Naive thymus-derived CD8-positive, alpha-beta T cell (primary cell): ENCODE results near the gene TBP. TPM values are rescaled to one million over a fixed set of nuclear protein-coding genes. Genes with fewer than 3 reads are reported as not detected.
"Not testable (repeated sequence)": the region's sequence is repeated elsewhere in the genome, so short reads cannot be mapped to it uniquely, and the experiment has no call there.

Experiments
- ATAC-seq, 2 donors: fragments of 150-1000 bp; cut with Tn5 transposase in 1 of 2; sonication (Bioruptor Pico), chemical (Tn5 transposase) in 1 of 2; 1 replicate in 1 of 2; 2 replicates in 1 of 2; pipeline ENCODE4 v1.10.0; 2021; ENCODE audit warnings: mild to moderate bottlenecking in 2 of 2, moderate library complexity in 2 of 2
- POLR2A ChIA-PET: fragments of 350-600 bp; sonication (Branson Sonifier 250); formaldehyde crosslinking; loops from one replicate; lab custom pipeline; 2021; ENCODE audit warnings: antibody characterized with exemption; lab: Charles Lee
- DNase-seq, 10 donors: peaks; one replicate each; pipeline versions ENCODE4 v3.0.0 to v3.0.0-alpha.2; 2020 to 2022
- H3K27ac Mint-ChIP-seq, 10 donors: one replicate each; pipeline ENCODE4 v1.8.0; 2020 to 2022; ENCODE audit warnings: mild to moderate bottlenecking in 10 of 10, mixed read lengths in 10 of 10, moderate library complexity in 4 of 10, inconsistent platforms in 1 of 10
- H3K27me3 Mint-ChIP-seq, 5 donors: one replicate each; pipeline ENCODE4 v1.8.0; 2021 to 2022; ENCODE audit warnings: mixed read lengths in 5 of 5
- H3K36me3 Mint-ChIP-seq, 3 donors: one replicate each; pipeline ENCODE4 v1.8.0; 2020 to 2022; ENCODE audit warnings: mixed read lengths in 3 of 3, mild to moderate bottlenecking in 2 of 3, inconsistent platforms in 1 of 3
- H3K4me1 Mint-ChIP-seq, 4 donors: one replicate each; pipeline ENCODE4 v1.8.0; 2021 to 2022; ENCODE audit warnings: mixed read lengths in 4 of 4
- H3K4me3 Mint-ChIP-seq, 10 donors: one replicate each; pipeline ENCODE4 v1.8.0; 2020 to 2022; ENCODE audit warnings: mild to moderate bottlenecking in 10 of 10, mixed read lengths in 10 of 10, moderate library complexity in 6 of 10, inconsistent platforms in 1 of 10
- H3K9me3 Mint-ChIP-seq, 9 donors: one replicate each; pipeline ENCODE4 v1.8.0; 2020 to 2022; ENCODE audit warnings: mixed read lengths in 9 of 9, mild to moderate bottlenecking in 3 of 9, inconsistent platforms in 1 of 9, moderate library complexity in 1 of 9
- polyA plus RNA-seq, 3 donors: library from polyadenylated mRNA; unstranded; fragments of 300-500 nt; fragmentation: Illumina TruSeq; gene quantifications; one replicate each; pipeline ENCODE4 v1.2.3, GENCODE V29; 2021
- total RNA-seq, 8 experiments: library from RNA in 2 of 8; stranded (reverse) in 2 of 8; gene quantifications; one replicate each; pipeline ENCODE4 v1.2.3 and lab custom pipeline; 2021 to 2026

TBP gene
- total and polyA plus RNA-seq, 5 experiments from 2014 or later, result 13.8 to 34.5 (median 25.6) TPM

DNA sequence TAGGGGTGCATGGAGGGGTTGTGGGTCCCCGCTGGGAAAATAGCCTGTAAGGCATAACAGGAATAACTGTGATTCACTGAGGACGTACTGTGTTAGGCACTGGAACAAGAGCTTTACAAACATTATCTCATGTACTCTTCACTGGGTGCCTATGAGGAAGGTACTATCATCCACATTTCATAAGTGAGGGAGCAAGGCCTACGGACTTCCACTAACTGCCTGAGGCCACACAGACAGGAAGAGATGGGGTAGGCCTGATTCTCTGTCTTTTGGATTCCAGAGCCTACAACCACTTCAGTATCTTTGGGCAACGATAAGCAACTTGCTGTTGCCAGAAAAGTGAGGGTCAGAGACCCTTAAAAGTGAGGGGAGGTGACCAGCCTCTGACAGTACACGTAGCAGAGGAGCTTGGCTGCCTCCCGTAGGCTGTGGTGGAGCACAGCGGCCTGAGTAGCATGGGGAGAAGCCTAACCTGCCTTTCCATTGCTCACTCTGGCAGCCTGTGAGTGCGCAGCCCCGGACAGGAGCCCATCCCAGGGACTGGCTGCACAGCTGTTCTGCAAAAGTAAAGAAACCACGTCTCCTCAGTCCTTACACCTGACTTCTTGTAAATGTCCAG lies 31.5 kb upstream of the TBP start:
- Mint-ChIP-seq H3K4me3 (no peak overlapping the region), H3K9me3 (no peaks in the 10 kb centered on the region), H3K27ac (no peak overlapping the region), H3K27me3 (peaks cover 8 to 18% (median 15%) of the 10 kb centered on the region in 5 donors), H3K36me3 (no peaks in the 10 kb centered on the region), H3K4me1 (peaks cover 0 to 6% (median 2%) of the 10 kb centered on the region in 4 donors)
- POLR2A ChIA-PET, result no interaction called here
- ATAC-seq (no peak), DNase-seq (no peak)

DNA sequence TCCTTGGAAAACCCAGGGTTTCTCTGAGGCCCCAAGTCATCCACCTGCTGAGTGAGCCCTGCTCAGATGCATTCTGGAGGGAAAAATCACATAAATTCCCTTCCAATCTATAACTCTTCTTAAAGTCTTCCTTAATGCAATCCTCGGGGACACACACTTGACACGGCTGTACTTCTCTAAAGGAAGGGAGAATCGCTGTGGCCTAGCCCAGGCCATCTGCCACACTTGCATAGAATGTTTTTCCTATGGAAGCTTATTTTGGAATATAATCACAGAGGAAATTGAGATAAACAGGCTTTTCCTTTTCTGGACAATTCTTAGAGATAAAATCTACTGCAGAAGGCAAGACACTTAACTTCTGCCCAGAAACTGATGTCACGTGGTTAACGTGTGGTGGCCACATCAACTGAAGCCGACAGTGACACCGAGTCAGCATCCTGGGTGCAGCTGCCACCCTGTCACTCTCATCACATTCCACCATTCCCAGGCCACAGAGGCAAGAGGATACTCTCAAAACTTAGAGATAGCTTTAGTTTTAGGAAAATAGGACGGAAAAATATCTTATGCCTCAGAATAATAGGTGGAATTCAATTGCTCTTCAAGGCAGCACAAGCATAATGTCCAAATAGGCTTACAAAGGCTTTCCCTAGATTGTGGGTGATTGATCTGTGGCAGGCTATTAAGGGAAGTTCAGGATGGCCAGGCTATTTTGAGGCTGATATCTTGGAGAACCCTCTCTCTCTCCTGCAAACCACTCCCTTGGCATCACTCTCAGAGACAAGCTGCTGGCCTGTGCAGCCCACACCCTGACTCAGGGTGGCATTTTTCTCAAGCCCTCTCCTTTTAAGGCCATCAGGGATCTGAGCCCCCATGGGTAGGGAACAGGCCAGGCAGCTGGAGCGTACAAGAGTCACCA lies 30.7 kb upstream of the TBP start:
- ATAC-seq, result no peak
- Mint-ChIP-seq H3K27me3 (peaks cover 6 to 18% (median 9%) of the 10 kb centered on the region in 5 donors), H3K9me3 (no peaks in the 10 kb centered on the region), H3K36me3 (no peaks in the 10 kb centered on the region), H3K4me3 (no peak overlapping the region), H3K27ac (no peak overlapping the region), H3K4me1 (peaks cover 0 to 6% (median 2%) of the 10 kb centered on the region in 4 donors)
- POLR2A ChIA-PET, result interaction anchor here (0.6 kb wide), 1 partner anchor 404 kb away, joined by 4 read pairs; no protein-coding TSS in a partner anchor
- DNase-seq, result no peak

DNA sequence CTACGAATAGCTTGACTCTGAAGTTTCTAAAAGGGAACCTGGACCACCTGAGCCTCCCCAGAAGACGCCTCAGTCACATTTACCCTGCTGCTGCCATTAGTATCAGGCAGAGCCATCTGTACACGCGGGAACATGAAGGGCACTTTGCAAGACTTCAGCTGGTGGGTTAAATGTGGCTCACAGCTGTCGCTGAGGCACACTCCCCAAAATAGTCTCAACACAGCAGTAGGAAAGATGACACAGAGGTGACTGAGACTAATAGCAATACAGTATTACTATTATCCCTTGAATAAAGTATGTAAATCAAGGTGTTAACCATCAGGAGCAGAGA lies 30.0 kb upstream of the TBP start:
- Mint-ChIP-seq H3K4me1 (peaks cover 0 to 6% (median 2%) of the 10 kb centered on the region in 4 donors), H3K9me3 (no peaks in the 10 kb centered on the region), H3K27ac (no peak overlapping the region), H3K36me3 (no peaks in the 10 kb centered on the region), H3K27me3 (peaks cover 3 to 18% (median 8%) of the 10 kb centered on the region in 5 donors), H3K4me3 (no peak overlapping the region)
- POLR2A ChIA-PET, result no interaction called here
- DNase-seq (no peak), ATAC-seq (no peak)

DNA sequence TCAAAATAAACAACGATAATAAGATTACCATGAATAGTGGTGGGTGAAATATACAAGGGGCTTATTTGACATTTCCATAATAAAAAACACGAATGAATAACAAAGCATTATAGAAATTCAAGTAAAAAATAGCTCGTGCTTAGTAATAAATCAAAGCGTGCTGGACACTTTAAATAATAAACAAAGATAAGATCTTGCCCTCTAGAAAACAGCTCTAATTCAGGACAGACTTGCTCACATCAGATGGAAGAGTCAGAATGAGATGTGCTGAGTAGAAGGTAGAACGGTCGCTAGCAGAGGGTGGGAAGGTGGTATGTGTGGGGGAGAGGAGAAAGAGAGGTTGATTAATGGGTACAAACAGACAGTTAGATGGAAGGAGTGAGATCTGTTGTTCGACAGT lies 28.4 kb upstream of the TBP start:
- no peak overlapping the region for H3K4me3 Mint-ChIP-seq
- no peaks in the 10 kb centered on the region for H3K9me3 Mint-ChIP-seq
- DNase-seq (no peak), ATAC-seq (no peak)
- POLR2A ChIA-PET, result interaction anchor here (0.6 kb wide), 1 partner anchor 15 kb away, joined by 5 read pairs; no protein-coding TSS in a partner anchor
- no peak overlapping the region for H3K27ac Mint-ChIP-seq
- H3K36me3 Mint-ChIP-seq, result no peaks in the 10 kb centered on the region
- H3K4me1 Mint-ChIP-seq, result peaks cover 0 to 9% (median 4%) of the 10 kb centered on the region in 4 donors
- peaks cover 0 to 5% (median 0%) of the 10 kb centered on the region in 5 donors for H3K27me3 Mint-ChIP-seq

DNA sequence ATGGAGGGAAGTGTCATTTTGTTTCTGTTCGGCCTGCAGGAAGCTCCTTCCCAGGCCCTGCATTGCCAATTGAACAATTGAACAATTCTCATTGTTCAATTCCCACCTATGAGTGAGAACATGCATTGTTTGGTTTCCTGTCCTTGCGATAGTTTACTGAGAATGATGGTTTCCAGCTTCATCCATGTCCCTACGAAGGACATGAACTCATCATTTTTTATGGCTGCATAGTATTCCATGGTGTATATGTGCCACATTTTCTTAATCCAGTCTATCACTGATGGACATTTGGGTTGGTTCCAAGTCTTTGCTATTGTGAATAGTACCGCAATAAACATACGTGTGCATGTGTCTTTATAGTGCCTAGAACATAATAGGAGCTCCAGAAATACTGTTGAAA lies 26.2 kb upstream of the TBP start:
- DNase-seq, ATAC-seq, H3K4me1 Mint-ChIP-seq, H3K36me3 Mint-ChIP-seq, H3K27ac Mint-ChIP-seq, H3K4me3 Mint-ChIP-seq, POLR2A ChIA-PET, H3K27me3 Mint-ChIP-seq, H3K9me3 Mint-ChIP-seq: not testable (repeated sequence)

DNA sequence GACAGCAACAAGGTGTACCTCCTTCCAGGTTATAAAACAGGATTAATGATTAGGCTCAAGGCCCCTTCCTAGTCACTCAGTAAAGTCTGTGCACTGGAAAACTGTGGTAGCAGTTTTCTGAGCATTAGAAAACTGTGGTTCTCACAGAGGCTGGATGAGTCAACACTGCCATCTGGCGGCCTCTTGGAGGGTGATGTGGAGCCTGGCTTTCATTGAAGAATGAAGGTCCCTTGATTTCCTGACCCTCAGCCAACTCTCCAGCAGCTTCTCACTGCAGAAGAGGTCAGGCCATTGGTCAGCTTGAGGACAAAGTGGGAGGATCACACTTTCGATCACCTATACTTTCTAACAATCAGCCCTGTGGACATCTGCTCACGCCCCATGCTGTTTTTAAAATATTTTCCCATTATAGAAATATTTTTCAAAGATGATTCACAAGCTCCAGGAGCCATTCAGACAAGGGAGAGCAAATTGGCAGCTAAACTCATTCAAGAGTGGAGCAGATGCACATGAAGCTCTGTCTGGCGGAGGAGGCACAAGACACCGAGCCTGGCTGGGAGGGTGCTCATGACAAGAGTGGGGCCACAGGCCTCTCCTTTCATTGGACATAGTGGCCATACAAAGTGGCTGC lies 24.2 kb upstream of the TBP start:
- ATAC-seq (peak; percentile 54 to 76), DNase-seq (peak; percentile 36 to 80 (median 56))
- H3K27me3 Mint-ChIP-seq, result no peaks in the 10 kb centered on the region
- peaks cover 0 to 25% (median 2%) of the 10 kb centered on the region in 3 donors for H3K36me3 Mint-ChIP-seq
- no peaks in the 10 kb centered on the region for H3K9me3 Mint-ChIP-seq
- peaks cover 0 to 4% (median 2%) of the 10 kb centered on the region in 4 donors for H3K4me1 Mint-ChIP-seq
- H3K4me3 Mint-ChIP-seq, result no peak overlapping the region
- peak overlapping the region in 3 of 10 donors; percentile 22 to 77 (median 47) for H3K27ac Mint-ChIP-seq
- POLR2A ChIA-PET, result interaction anchor here (0.6 kb wide), 1 partner anchor 11 kb away, joined by 4 read pairs; no protein-coding TSS in a partner anchor

DNA sequence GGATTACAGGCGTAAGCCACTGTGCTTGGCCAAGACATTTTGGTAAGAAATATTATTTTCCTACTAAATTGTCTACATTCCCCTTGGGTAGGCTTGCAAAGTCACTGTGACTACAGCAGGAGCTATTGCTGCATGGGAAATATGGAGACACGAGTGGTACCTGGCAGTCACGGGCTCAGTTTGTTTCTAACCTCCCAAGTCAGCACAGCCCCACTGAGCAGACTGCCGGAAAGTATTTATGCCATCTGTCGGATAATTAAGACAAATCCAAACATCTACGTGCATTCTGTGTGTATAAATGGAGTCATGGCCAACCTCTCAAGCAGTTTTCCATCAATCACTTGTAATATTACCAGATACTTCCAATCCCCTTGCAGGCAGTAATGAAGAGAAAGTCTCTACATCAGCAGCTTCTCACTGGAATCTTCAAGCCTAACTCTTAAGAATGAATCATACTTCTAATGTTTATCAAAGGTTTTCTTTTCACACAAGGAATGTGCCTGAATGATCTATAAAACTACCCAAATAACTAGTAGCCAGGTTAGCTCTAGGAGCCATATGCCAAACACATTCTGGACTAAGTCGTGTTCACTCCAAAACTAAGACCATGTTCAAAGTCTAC lies 21.2 kb upstream of the TBP start:
- DNase-seq, result no peak
- peaks cover 5 to 54% (median 11%) of the 10 kb centered on the region in 3 donors for H3K36me3 Mint-ChIP-seq
- H3K27ac Mint-ChIP-seq, result peak overlapping the region in 3 of 10 donors; percentile 1 to 41 (median 40)
- no peaks in the 10 kb centered on the region for H3K27me3 Mint-ChIP-seq
- no peak for ATAC-seq
- POLR2A ChIA-PET, result no interaction called here
- peaks cover 0 to 7% (median 4%) of the 10 kb centered on the region in 4 donors for H3K4me1 Mint-ChIP-seq
- H3K4me3 Mint-ChIP-seq, result no peak overlapping the region
- no peaks in the 10 kb centered on the region for H3K9me3 Mint-ChIP-seq

DNA sequence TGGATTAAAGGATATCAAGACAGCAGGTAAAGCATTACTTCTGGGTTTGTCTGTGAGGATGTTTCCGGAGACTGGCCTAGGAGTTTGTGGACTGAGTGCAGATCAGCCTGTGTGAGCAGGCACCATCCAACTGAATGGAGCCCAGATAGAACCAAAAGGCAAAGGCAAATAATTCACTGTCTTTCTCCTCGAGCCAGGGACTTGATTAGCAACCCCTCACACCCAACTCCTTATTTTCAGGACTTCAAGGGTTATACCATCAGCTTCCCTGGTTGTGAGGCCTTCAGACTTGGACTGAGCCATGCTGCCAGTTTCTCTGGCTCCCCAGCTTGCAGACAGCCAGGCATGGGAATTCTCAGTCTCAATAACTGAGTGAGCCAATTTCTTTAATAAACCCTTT lies 20.4 kb upstream of the TBP start:
- Mint-ChIP-seq H3K4me1 (peaks cover 0 to 7% (median 4%) of the 10 kb centered on the region in 4 donors), H3K27me3 (no peaks in the 10 kb centered on the region), H3K4me3 (no peak overlapping the region), H3K9me3 (no peaks in the 10 kb centered on the region), H3K27ac (peak overlapping the region in 1 of 10 donors; percentile 25), H3K36me3 (peaks cover 5 to 62% (median 11%) of the 10 kb centered on the region in 3 donors)
- DNase-seq, result no peak
- POLR2A ChIA-PET, result no interaction called here
- no peak for ATAC-seq

DNA sequence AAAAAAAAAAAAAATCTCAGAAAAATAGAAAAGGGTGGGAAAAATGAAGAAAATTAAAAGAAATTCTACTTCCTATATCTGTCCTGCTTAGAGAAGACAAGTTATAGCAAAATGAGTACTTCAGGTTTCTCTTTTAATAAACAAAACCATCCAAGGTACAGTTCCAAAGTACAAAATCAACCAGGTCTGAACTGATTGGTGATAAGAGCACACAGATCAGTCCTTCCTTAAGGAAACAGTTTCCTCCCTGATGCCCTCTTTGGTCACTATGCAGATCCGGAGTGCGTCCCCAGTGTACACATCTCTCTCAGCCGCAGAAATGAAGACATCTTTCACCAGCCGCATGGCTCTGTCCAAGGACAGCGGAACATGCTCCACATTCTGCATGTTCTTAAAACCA lies 19.2 kb upstream of the TBP start:
- POLR2A ChIA-PET, result interaction anchor here (0.7 kb wide), 1 partner anchor 49 kb away, joined by 3 read pairs; the partner anchor contains the start of gene PDCD2
- Mint-ChIP-seq H3K9me3 (no peaks in the 10 kb centered on the region), H3K36me3 (peaks cover 5 to 74% (median 11%) of the 10 kb centered on the region in 3 donors), H3K4me3 (no peak overlapping the region), H3K27ac (peak overlapping the region in 3 of 10 donors; percentile 17 to 60 (median 20)), H3K4me1 (peaks cover 4 to 6% (median 5%) of the 10 kb centered on the region in 4 donors), H3K27me3 (no peaks in the 10 kb centered on the region)
- DNase-seq (no peak), ATAC-seq (no peak)

DNA sequence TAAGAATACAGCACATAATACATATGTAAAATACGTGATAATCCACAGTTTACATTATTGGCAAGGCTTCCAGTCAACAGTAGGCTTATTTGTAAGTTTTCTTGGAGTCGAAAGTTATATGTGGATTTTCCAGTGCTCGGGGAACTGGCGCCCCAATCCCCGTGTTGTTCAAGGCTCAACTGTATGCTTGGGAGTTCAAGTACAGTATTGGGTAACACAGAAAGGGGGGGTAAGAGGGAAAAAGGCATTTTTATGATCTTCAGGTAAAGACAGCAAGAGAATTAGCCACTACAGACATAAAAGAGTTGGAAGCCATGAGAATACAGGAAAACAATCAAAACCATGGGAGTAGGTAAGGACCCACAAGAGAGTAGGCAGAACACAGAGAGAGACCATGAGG lies 17.5 kb upstream of the TBP start:
- POLR2A ChIA-PET, result interaction anchor here (1.9 kb wide), 1 partner anchor 16 kb away, joined by 4 read pairs; the partner anchor contains the start of gene PSMB1
- DNase-seq, result no peak
- Mint-ChIP-seq H3K9me3 (no peaks in the 10 kb centered on the region), H3K27ac (no peak overlapping the region), H3K4me3 (no peak overlapping the region), H3K36me3 (peaks cover 5 to 90% (median 11%) of the 10 kb centered on the region in 3 donors), H3K4me1 (peaks cover 13 to 21% (median 17%) of the 10 kb centered on the region in 4 donors), H3K27me3 (no peaks in the 10 kb centered on the region)
- ATAC-seq, result no peak

DNA sequence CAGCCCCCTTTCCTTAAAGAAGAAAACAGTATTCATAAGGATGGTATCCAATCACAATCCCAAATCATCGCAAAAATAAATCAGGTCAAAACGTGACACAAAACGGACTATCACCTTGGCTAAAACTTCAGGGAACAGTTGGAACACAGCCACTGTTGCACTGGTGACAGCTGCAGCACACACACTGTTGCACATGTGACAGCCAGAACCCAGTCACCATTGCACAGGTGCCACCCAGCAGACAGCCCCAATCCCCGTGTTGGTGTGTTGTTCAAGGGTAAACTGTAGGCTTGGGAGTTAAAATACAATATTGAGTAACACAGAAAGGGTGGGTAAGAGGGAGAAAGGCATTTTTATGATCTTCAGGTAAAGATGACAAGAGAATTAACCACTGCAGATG lies 16.8 kb upstream of the TBP start:
- Mint-ChIP-seq H3K4me1 (peaks cover 14 to 25% (median 17%) of the 10 kb centered on the region in 4 donors), H3K36me3 (peaks cover 5 to 95% (median 11%) of the 10 kb centered on the region in 3 donors), H3K9me3 (no peaks in the 10 kb centered on the region), H3K27ac (peak overlapping the region in 5 of 10 donors; percentile 24 to 73 (median 71)), H3K27me3 (no peaks in the 10 kb centered on the region), H3K4me3 (no peak overlapping the region)
- no peak for DNase-seq
- ATAC-seq, result no peak
- POLR2A ChIA-PET, result interaction anchor here (1.9 kb wide), 1 partner anchor 16 kb away, joined by 4 read pairs; the partner anchor contains the start of gene PSMB1
